ENCODE measurements around the gene AFAP1L2.

- TF ChIP-seq CTCF (conservative IDR thresholded peaks at IDR 0.05; ENCODE audit: low read length) (no peak), EZH2phosphoT487 (IDR thresholded peaks at IDR 0.05; ENCODE audit: borderline replicate concordance, low read depth, low read length) (no peak)
These were observed 95.0 kb downstream of the AFAP1L2 start for GRCh38 chr10:114309364-114309651.
